ENCODE results near the gene HID1.

The HID1 gene

DNA sequence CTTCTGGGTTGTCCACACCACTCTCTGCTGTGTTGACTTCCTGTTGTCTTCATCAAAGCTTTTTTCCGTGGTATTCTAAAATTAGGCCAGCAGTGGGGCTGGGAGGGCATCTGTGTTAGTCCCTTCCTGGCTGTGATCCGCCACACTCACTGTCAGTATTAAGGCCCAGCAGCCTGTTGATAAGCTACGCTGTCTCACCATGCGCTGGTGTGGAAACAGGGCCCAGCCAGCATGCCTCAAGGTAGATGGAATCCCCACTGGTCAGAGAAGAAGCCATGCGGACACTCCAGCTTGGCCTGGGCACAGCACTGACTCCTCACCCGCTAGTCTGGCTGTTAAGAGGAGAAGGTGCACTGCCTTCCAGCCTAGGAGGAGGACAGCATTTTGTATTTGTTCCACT, 26.2 kb upstream of the HID1 start:
- TF ChIP-seq, protein P1, sequence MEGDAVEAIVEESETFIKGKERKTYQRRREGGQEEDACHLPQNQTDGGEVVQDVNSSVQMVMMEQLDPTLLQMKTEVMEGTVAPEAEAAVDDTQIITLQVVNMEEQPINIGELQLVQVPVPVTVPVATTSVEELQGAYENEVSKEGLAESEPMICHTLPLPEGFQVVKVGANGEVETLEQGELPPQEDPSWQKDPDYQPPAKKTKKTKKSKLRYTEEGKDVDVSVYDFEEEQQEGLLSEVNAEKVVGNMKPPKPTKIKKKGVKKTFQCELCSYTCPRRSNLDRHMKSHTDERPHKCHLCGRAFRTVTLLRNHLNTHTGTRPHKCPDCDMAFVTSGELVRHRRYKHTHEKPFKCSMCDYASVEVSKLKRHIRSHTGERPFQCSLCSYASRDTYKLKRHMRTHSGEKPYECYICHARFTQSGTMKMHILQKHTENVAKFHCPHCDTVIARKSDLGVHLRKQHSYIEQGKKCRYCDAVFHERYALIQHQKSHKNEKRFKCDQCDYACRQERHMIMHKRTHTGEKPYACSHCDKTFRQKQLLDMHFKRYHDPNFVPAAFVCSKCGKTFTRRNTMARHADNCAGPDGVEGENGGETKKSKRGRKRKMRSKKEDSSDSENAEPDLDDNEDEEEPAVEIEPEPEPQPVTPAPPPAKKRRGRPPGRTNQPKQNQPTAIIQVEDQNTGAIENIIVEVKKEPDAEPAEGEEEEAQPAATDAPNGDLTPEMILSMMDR (conservative IDR thresholded peaks at IDR 0.05; ENCODE audit: low read length), result no peak
- no peak overlapping the region for H3K4me3 ChIP-seq (ENCODE audit: low read length)
- DNase-seq (ENCODE audit: low read depth), result no peak

DNA sequence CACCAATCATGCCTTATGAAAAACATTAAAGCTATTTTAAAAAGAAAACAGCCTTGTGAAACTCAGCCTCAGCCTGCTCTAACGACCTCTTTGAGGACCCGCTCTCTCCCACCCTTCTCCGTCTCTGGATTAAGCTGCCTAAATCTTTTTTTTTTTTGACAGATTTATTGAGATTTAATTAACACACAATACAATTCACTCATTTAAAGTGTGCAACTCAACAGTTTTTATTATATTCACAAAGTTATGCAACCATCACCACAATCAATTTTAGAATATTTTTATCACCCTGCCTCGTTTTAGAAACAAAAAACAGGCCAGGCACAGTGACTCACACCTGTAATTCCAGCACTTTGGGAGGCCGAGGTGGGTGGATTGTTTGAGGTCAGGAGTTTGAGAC, 23.3 kb upstream of the HID1 start:
- H3K4me3 ChIP-seq (ENCODE audit: low read length), result no peak overlapping the region
- no peak for DNase-seq (ENCODE audit: low read depth)
- TF ChIP-seq, protein P1 (conservative IDR thresholded peaks at IDR 0.05; ENCODE audit: low read length), result no peak

DNA sequence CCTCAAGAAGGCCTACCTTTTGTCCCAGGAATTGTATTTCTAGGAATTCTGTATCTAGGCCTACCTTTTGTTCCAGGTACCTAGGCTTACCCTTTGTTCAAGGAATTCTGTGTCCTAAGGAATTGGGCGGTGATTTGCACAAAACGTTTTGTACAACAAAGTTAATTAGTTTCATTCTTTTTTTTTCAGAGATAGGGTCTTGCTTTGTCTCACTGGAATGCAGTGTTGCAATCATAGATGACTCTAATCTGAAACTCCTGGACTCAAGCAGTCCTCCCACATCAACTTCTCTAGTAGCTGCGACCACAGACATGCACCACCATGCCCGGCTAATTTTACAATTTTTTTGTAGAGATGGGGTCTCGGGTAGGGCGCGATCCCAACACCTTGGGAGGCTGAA, 21.9 kb upstream of the HID1 start:
- H3K4me3 ChIP-seq (ENCODE audit: low read length), result no peak overlapping the region
- TF ChIP-seq, protein P1 (conservative IDR thresholded peaks at IDR 0.05; ENCODE audit: low read length), result no peak
- DNase-seq (ENCODE audit: low read depth), result peak; percentile 78

DNA sequence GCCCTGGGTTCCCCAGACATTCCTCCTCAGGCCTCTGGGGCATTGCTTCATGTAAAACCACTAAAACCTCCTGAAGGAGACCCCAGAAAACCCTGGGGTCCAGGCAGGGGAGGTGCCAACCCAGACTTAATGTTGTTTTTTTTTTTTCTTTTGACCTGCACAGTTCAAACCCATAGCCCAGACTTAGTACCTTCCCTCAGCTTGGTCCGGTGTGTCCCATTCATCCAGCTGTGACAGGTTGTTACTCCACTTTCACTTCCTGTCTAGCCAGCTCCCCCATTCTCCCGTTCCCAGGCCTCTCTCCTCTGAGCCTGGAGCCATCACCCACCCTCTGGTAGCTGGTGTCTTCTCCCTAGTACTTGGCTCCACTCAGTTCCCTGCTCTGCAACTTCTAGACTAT, 19.7 kb upstream of the HID1 start:
- no peak for DNase-seq (ENCODE audit: low read depth)
- TF ChIP-seq, protein P1 (conservative IDR thresholded peaks at IDR 0.05; ENCODE audit: low read length), result no peak
- no peak overlapping the region for H3K4me3 ChIP-seq (ENCODE audit: low read length)

DNA sequence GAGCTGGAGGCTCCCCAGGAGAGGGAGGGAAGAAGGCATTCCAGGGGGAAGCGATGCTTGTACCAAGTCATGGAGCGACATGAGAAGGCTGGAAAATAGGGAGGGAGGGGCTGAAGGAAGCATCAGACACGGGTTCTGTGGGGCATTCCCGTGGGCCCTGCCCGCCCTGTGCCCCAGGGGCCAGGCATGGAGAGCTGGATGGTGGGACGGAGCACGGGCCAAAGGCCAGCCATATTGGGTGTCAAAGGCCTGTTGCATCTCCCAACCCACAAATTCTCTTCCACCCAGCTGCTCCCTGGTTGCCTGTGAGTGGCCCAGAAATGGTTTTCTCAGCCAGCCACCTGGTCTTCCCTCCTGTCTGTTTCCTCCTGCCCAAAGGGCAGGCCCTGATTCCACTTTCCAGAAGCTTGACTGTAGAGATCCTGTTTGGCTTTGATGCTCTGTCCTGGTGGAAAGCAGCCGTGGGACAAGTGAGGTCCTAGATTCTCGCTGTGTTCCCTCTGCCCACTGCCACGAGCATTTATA, 18.1 kb upstream of the HID1 start:
- TF ChIP-seq, protein P1 (conservative IDR thresholded peaks at IDR 0.05; ENCODE audit: low read length), result no peak
- no peak overlapping the region for H3K4me3 ChIP-seq (ENCODE audit: low read length)
- DNase-seq (ENCODE audit: low read depth), result no peak

DNA sequence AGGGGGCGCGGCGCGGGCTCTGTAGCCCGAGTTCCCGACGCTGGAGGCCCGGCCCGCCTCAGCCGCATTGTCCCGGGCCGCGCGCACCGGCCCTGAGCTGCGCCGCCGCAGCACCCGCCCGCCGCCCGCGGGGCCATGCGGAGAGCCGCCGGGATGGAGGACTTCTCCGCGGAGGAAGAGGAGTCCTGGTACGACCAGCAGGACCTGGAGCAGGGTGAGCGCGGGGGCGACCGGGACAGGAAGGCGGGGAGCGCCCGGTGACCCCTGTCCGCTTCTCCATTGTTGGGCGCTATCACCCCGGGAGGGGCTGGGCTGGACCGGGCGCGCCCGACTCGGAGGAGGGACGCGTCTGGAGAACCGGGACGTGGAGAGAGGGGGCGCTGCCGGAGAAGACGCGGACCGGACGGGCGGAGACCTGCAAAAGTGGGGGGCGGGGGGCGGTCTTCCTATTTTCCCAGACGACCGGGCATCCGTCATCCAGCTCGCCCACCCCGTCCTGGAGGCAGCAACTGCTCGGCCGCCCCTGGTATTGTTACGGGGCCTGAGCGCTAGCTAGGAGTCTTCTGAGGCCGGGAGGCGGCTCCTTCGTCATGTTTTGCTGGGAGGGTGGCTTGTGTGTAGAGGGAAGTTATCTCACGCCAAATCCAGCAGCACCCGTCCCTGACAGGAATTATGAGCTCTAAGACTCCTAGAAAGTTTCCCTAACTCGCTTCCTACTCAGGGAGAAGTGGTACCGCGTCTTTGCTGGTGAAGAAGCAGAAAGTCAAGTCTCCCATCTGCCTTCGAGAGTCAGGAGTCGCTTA, 15.6 kb upstream of the HID1 start:
- DNase-seq (ENCODE audit: low read depth), result peak; percentile 78
- TF ChIP-seq, protein P1 (conservative IDR thresholded peaks at IDR 0.05; ENCODE audit: low read length), result peak; percentile 29
- peak overlapping the region; percentile 91 for H3K4me3 ChIP-seq (ENCODE audit: low read length)

DNA sequence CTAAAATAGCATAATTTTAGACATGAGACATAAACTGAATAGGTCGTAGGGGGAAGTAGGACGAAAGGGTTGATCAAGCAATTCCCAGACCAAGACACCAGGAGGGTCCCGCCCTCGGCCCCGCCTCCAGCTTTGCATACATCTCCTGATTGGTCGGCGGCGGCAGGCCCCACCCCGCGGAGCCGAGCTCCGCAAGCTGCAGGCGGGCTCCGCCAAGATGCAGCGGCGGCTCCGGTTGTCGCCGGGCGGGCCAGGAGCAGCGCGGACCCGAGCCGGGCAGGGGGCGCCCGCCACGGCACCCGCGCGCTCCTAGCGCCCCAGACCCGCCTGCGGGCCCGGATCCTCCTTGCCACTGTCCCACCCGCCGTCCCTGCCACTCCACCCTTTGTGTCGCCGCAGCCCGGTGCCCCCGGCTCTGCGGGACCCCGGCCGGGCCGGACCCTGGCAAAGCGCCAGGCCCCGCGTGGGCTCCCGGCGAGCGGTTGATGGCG, 14.9 kb upstream of the HID1 start, which contains the start of gene CDR2L:
Gene CDR2L (plus strand): TSS at position 215 of the 491 bp plus-strand sequence. CDS start 412 bp downstream, outside the sequence.
- TF ChIP-seq, protein P1 (conservative IDR thresholded peaks at IDR 0.05; ENCODE audit: low read length), result no peak
- peak; percentile 90 for DNase-seq (ENCODE audit: low read depth)
- H3K4me3 ChIP-seq (ENCODE audit: low read length), result peak within 1 kb of the TSS; percentile 91

Data from AG10803 (cell line).